Adrenal gland (tissue), 12 donors: Measurements from ENCODE around the gene MAPT. TPM values are rescaled to one million over a fixed set of nuclear protein-coding genes. Genes with fewer than 3 reads are reported as not detected.

Experiments
- DNase-seq, 7 donors: peaks; one replicate each; pipeline ENCODE4 v3.0.0-alpha.2; 2019 to 2020
- H3K27ac ChIP-seq, 5 donors: fragments of 200-600 bp; sonication (generic) in 4 of 5; 1 replicate in 3 of 5; 2 replicates in 2 of 5; pipeline versions ENCODE4 v1.5.1 to v1.8.0; 2016 to 2020; ENCODE audit warnings: mild to moderate bottlenecking in 1 of 5
- H3K27me3 ChIP-seq: fragments of 200-600 bp; 2 replicates; pipeline ENCODE4 v1.8.0; 2021
- H3K36me3 ChIP-seq, 2 donors: fragments of 200-600 bp; replicated peaks in 1 of 2; 1 replicate in 1 of 2; 2 replicates in 1 of 2; pipeline versions ENCODE4 v1.5.1 to v1.8.0; 2018 to 2022
- H3K4me1 ChIP-seq, 2 donors: fragments of 200-600 bp; replicated peaks in 1 of 2; 1 replicate in 1 of 2; 2 replicates in 1 of 2; pipeline versions ENCODE4 v1.5.1 to v1.8.0; 2018 to 2021
- H3K4me3 ChIP-seq, 4 donors: fragments of 200-600 bp; sonication (generic) in 3 of 4; one replicate each; pipeline ENCODE4 v1.5.1; 2016 to 2018
- H3K9me3 ChIP-seq, 3 donors: fragments of 200-600 bp; sonication (generic) in 1 of 3; replicated peaks in 1 of 3; 1 replicate in 2 of 3; 2 replicates in 1 of 3; pipeline versions ENCODE4 v1.5.1 to v1.8.0; 2016 to 2021
- CTCF ChIP-seq, 6 experiments: fragments of 450-650 bp in 4 of 6; fragments of 200-600 bp in 2 of 6; sonication (generic) in 1 of 6; IDR thresholded peaks; 1 replicate in 5 of 6; 2 replicates in 1 of 6; pipeline versions ENCODE4 v1.5.1 to v1.8.0; 2016 to 2021; ENCODE audit warnings: antibody characterized with exemption in 6 of 6, mild to moderate bottlenecking in 2 of 6, moderate library complexity in 1 of 6
- POLR2A ChIP-seq, 2 donors: fragments of 450-650 bp; IDR thresholded peaks; one replicate each; pipeline ENCODE4 v1.6.1; 2017; ENCODE audit warnings: antibody characterized with exemption in 2 of 2, mild to moderate bottlenecking in 2 of 2, moderate library complexity in 1 of 2
- WGBS, 4 donors: extraction: QIAGEN DNeasy Blood & Tissue Kit in 2 of 4; methylation state at CpG; one replicate each; pipeline versions ENCODE4 v1.1.5 to v1.1.7; 2013 to 2017; 5-methylcytosine and 5-hydroxymethylcytosine counted together
- intact Hi-C, 2 donors: fragments of 100-400 bp; cut with DNase I; formaldehyde crosslinking; loops; one replicate each; pipeline versions ENCODE4 v1.14.1 to v1.15.0; 2022 to 2023
- polyA plus RNA-seq, 3 donors: library from polyadenylated mRNA; stranded (reverse); fragments of 200-250 nt in 2 of 3; fragments of 350-450 nt in 1 of 3; fragmentation: Illumina TruSeq in 1 of 3; extraction: RNeasy Lipid Tissue Mini Kit (QIAGEN cat#74804) in 1 of 3; gene quantifications; one replicate each; pipeline ENCODE4 v1.2.3, GENCODE V29; 2013 to 2014
- total RNA-seq, 9 donors: library from RNA; depleted of rRNA in 4 of 9; stranded (reverse); fragments of >200 nt in 4 of 9; fragments of 120-200 nt in 1 of 9; fragmentation: NEBNext Ultra II Directional in 1 of 9; extraction: Animal tissue kit (Norgen Biotek cat#: 25700) in 1 of 9; gene quantifications; one replicate each; pipeline versions ENCODE4 v1.1.0 to v1.2.4, GENCODE V29; 2013 to 2023
- donor health status: healthy with polysubstance abuse.
- donor health status: Bipolar disorder and iron deficiency.
- donor health status: DM: yes; HTN: yes; CAD: no.
- donor health status: DM: no; HTN: no; CAD: no.
- donor health status: DM: no; HTN: no; CAD: no.
- donor health status: DM: yes; HTN: yes; CAD: no.

The MAPT gene
- total and polyA plus RNA-seq, 12 donors = 0.72 to 17.6 (median 3.3) TPM

- DNase-seq = no peak
- no peak overlapping the region for H3K27ac ChIP-seq
- no peaks in the 10 kb centered on the region for H3K36me3 ChIP-seq
- no peaks in the 10 kb centered on the region for H3K27me3 ChIP-seq
- 85 to 94% (median 87%) methylated on average over 2 of the region's 2 CpGs for WGBS, 4 donors
- TF ChIP-seq CTCF (IDR thresholded peaks at IDR 0.05) (no peak), POLR2A (IDR thresholded peaks at IDR 0.05) (no peak)
- H3K4me1 ChIP-seq = no peaks in the 10 kb centered on the region
- no peak overlapping the region for H3K4me3 ChIP-seq
- no peaks in the 10 kb centered on the region for H3K9me3 ChIP-seq
- intact Hi-C loops = no loop called here
Measured at GRCh38 chr17:45969726-45970125, 75.4 kb downstream of the MAPT start.

GRCh38 chr17:45970659-45971058, 76.3 kb downstream of the MAPT start:
- intact Hi-C loops = no loop called here
- 94 to 100% (median 97%) methylated on average over 2 to 3 of the region's 3 CpGs for WGBS, 4 donors

GRCh38 chr17:45971698-45972141, 77.4 kb downstream of the MAPT start:
- H3K4me3 ChIP-seq = no peak overlapping the region

More at GRCh38 chr17:45970659-45971058, 76.3 kb downstream of the MAPT start:
- DNase-seq = no peak
- Histone ChIP-seq H3K27me3 (no peaks in the 10 kb centered on the region), H3K4me1 (no peaks in the 10 kb centered on the region), H3K27ac (no peak overlapping the region), H3K4me3 (no peak overlapping the region), H3K36me3 (no peaks in the 10 kb centered on the region), H3K9me3 (no peaks in the 10 kb centered on the region)
- TF ChIP-seq POLR2A (IDR thresholded peaks at IDR 0.05) (no peak), CTCF (IDR thresholded peaks at IDR 0.05) (no peak)

GRCh38 chr17:45972531-45972930, 78.2 kb downstream of the MAPT start:
- no peaks in the 10 kb centered on the region for H3K27me3 ChIP-seq
- WGBS, 4 donors = 86 to 93% (median 89%) methylated on average over 3 of the region's 3 CpGs
- no peak for TF ChIP-seq POLR2A (IDR thresholded peaks at IDR 0.05)
- no peak for TF ChIP-seq CTCF (IDR thresholded peaks at IDR 0.05)
- intact Hi-C loops = no loop called here
- H3K9me3 ChIP-seq = no peaks in the 10 kb centered on the region
- no peak for DNase-seq
- H3K36me3 ChIP-seq = no peaks in the 10 kb centered on the region
- no peak overlapping the region for H3K4me3 ChIP-seq
- no peaks in the 10 kb centered on the region for H3K4me1 ChIP-seq
- no peak overlapping the region for H3K27ac ChIP-seq

More at GRCh38 chr17:45971698-45972141, 77.4 kb downstream of the MAPT start:
- no peaks in the 10 kb centered on the region for H3K36me3 ChIP-seq
- H3K4me1 ChIP-seq = no peaks in the 10 kb centered on the region
- H3K27ac ChIP-seq = no peak overlapping the region
- no peaks in the 10 kb centered on the region for H3K27me3 ChIP-seq
- H3K9me3 ChIP-seq = no peaks in the 10 kb centered on the region
- no peak for TF ChIP-seq POLR2A (IDR thresholded peaks at IDR 0.05)
- WGBS, 4 donors = 50 to 59% (median 52%) methylated on average over 8 to 14 of the region's 14 CpGs
- intact Hi-C loops = no loop called here
- no peak for DNase-seq

- intact Hi-C loops = no loop called here
- Histone ChIP-seq H3K9me3 (no peaks in the 10 kb centered on the region), H3K4me1 (no peaks in the 10 kb centered on the region), H3K4me3 (no peak overlapping the region), H3K36me3 (no peaks in the 10 kb centered on the region), H3K27ac (no peak overlapping the region), H3K27me3 (no peaks in the 10 kb centered on the region)
- no peak for TF ChIP-seq POLR2A (IDR thresholded peaks at IDR 0.05)
- no peak for TF ChIP-seq CTCF (IDR thresholded peaks at IDR 0.05)
- no peak for DNase-seq
- 65 to 80% (median 72%) methylated on average over 7 to 12 of the region's 12 CpGs for WGBS, 4 donors
Measured at GRCh38 chr17:45973099-45973780, 78.9 kb downstream of the MAPT start.
